GM10266 (cell line): ENCODE measurements around the gene HACD3.

Experiments used
- DNase-seq: peaks from one replicate; pipeline ENCODE4 v3.0.0; 2012; ENCODE audit errors: extremely low spot score
- CTCF ChIP-seq: IDR thresholded peaks from 2 replicates; pipeline ENCODE4 v1.5.1; 2012; ENCODE audit warnings: mild to moderate bottlenecking, low read depth; ENCODE audit not compliant: control insufficient read depth, insufficient read depth; ENCODE audit errors: missing control alignments

The HACD3 gene

GRCh38 chr15:65528461-65529060, 1.7 kb upstream of the HACD3 start:
- DNase-seq = no peak
- no peak for TF ChIP-seq CTCF

GRCh38 chr15:65529762-65530317, 423 bp upstream of the HACD3 start:
- no peak for DNase-seq
- no peak for TF ChIP-seq CTCF

- no peak for TF ChIP-seq CTCF
- no peak for DNase-seq
These were observed 2.4 kb downstream of the HACD3 start for GRCh38 chr15:65532738-65533051.

- no peak for DNase-seq
- TF ChIP-seq CTCF = no peak
These were observed 2.9 kb downstream of the HACD3 start for GRCh38 chr15:65533057-65533756.

- TF ChIP-seq CTCF = no peak
- no peak for DNase-seq
These were observed 4.9 kb downstream of the HACD3 start for GRCh38 chr15:65535192-65535591.

- no peak for DNase-seq
- TF ChIP-seq CTCF = no peak
These were observed 10.1 kb downstream of the HACD3 start for GRCh38 chr15:65540314-65540713.

- no peak for DNase-seq
- no peak for TF ChIP-seq CTCF
These were observed 11.1 kb downstream of the HACD3 start for GRCh38 chr15:65541231-65541820.
